HG03159 (cell line): ENCODE data around the gene SLC18A3.
A peak's percentile ranks its signal among the peaks of the same experiment; 100 is the strongest.

Source experiments
- ATAC-seq: cut with Tn5 transposase; IDR thresholded peaks from one replicate; pipeline ENCODE4 v1.9.1; 2021; ENCODE audit warnings: mild to moderate bottlenecking, moderate library complexity; ENCODE audit not compliant: unreplicated experiment

SLC18A3 gene

DNA sequence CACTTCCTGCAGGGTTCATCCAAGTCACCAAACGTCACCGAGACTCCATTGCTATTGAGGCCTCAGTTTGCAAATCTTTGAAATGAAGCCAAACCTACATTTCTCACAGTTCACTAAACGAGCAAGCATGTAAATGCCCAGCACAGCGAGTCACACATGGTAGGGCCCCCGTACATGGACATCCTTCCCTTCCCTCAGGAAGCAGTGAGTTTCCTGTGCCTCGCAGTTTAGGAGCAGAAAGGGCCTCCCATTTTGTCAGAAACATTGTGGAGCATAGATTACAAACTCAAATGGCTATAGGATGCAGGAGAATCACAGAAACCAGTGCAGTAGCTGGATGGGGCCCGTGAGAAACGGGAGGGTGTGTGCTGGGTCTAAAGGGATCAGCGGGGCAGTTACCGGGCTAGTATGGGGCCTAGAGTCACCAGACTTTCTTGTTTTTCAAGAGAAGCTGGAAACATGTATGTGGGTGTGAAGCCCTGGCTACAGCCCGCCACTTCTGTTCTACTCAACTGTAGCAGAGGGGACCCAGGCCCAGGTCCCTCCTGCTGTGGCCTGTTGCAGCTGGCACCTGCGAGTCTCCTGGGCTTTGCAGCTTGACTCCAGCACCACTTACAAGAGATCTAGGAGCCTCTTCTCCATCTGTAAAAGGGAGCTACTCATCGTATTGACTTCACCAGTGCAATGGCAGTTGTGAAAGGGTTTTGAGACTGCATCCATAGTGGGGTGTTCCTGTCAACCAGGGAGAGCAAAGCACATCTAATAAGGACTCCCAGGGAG, 14.2 kb upstream of the SLC18A3 start:
- ATAC-seq = no peak

DNA sequence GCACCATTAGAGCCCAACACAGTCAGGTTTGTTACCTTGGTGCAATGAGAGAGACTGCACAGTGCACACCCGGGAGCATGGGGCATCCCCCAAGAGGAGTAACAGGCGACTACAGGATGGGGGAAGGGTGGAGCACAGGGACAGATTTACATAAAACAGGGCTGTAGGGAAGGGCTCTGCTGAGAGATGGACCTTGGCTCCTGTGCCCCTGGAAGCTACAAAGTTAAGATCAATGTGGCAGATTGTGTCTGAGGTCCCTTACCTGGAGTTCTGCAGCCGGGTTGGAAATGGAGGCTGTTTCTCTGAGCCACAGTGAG, 13.7 kb upstream of the SLC18A3 start:
- no peak for ATAC-seq

DNA sequence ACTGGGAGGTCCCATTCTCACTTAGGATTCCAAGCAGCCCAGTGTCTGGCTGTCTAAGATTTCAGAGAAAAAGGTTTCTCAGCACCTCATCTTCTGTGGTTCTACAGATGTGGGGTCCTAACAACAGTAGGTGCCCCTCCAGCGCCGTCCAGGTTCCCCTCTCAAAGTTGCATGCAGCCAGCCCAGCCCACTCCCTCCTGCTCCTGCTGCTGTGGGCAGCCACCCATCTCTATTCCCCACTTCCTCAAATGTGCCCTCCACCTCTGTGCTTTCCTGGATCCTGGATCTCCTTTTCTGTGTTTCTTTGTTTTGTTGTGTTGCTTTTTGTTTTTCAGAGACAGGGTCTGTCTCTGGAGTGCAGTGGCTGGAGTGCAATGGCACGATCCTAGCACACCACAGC, 13.3 kb upstream of the SLC18A3 start:
- ATAC-seq = no peak

DNA sequence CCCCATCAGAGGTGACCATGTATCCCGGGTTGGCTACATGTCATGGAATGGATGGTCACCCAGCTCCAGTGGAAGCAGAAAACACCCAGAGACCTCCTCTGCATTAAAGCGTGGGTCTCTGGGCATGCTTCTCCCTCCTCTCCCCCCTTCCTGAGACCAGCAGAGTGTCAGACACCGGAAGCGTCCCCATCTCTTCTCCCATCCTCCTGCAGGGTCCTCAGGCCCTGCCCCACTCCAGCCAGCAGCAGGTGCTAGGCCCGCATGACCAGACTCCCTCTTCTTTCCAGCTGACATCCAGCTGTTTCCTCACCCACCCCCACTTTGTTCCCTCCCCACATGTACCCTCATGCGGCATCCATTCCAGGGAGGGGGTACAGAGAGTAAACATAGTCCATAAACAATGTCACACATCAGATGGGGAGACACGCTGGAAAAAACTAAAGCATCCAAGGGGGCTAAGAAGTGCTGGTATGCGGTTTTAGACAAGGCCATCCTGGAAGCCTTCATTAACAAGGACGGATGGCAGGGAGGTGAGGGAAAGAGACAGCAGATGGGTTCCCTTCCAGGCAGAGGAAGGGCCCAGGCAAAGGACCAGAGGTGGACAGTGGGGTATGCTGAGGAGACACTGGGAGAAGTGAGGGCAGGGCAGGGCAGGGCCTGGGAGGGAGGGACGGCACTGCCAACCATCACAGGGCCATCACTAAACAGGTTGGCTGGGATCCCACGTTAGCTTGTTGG, 12.5 kb upstream of the SLC18A3 start:
- ATAC-seq = no peak

DNA sequence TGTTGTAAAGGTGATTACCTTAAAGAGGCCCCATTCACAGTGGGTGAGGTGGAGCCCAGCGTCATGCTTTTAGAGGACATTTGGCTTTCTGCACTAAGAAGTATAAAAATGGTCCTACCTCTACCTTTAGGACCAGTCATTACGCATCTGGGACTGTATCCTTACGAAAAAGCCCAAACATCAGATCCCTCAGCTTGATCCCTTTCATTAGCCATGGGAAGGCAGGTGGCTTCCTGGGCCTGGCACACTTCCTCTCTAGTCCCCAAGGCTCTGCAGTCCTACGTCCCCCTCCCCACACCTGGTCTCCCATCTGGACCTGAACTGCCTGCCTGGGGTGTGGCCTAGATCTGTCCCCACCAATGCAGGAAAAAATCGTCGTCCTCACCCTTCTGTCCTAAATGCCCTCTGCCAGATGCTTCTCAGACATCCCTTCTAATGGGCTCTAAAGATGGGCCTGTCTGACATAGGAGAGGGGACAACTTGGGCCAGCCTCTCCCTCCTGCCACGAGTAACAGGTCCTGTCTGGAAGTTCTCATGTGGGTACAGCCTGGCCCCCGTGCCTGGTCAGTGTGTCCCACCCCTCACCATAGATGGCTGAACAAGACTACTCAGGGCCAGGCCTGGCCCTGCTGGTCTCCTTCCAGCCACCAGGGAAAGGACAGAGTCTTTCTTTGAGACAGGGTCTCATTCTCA, 11.8 kb upstream of the SLC18A3 start:
- ATAC-seq = no peak

DNA sequence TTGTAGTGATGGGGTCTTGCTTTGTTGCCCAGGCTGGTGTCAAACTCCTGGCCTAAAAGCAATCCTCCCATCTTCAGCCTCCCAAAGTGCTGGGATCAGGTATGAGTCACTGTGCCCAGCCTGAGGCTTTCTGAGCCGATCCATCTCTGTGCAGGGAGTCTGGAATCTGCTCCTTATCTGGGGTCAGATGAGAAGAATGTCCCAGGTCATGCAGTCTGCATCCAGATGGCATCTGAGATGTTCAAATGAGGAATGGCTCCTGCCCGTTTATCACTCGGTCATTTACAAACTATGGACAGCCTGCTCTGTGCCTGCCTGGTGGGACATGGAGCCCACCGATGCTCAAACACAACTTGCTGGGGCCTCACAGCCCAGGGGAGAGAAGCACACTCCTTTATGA, 11.1 kb upstream of the SLC18A3 start:
- no peak for ATAC-seq

DNA sequence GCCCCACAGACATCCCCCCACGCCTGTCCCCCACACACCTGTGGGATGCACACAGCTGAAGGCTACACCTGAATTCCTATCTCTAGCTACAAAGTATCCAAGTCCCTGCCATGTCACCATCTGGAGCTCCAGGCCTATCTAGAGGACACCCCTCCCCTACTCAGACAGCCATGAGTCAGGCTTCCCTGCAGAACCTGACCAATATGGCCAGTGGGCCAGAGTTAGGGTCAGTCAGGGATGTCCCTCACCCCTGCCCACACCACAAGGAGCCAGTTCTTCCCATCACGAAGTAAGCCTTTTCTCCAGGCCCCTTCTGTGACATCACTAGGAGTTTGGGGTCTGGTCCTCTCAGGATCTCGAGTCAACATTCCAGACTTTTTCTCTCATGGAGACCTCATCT, 10.6 kb upstream of the SLC18A3 start:
- ATAC-seq = no peak

DNA sequence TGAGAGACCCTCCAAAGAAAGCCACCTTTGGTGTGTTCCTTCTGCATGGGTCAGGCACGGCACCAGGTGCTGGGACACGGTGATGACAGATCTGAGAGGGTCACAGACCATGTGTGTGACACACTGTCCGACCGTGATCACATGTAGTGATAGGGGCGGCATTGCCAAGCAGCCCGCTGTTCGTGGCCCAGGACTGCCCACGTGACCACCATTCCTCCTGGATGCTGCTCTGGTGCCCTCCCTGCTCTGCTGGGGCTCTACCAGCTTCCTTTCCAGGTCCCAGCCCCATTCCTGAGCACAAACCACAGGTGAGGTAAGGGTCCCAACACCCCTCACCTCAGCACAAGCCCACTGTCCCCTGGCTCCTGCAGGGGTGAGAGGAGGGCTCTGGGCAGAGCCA, 10.1 kb upstream of the SLC18A3 start:
- ATAC-seq = no peak

DNA sequence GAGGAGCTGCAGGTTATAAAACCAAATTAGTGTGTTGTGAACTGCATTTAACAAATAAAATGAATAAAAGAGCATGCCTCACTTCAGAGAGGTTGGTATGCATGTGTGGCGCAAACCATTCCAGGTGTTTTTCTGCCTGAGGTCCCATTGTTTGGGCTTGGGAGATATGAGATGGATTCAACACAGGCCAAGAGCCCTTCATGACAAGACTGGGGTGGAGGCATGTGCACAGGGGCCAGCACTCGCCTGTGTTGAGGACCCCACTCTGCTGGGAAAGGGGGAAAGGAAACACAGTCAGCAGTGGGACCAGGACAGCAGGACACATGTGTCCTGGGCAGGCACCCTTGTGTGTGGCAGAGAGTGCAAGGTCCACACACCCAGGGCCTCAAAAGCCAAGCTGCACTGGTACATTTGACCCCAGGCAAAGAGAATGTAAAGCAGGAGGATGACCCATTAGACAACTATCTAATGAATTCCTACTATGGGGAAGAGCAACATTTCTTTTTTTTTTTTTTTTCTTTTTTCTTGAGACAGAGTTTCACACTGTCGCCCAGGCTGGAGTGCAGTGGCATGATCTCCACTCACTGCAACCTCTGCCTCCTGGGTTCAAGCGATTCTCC, 9.2 kb upstream of the SLC18A3 start:
- no peak for ATAC-seq

DNA sequence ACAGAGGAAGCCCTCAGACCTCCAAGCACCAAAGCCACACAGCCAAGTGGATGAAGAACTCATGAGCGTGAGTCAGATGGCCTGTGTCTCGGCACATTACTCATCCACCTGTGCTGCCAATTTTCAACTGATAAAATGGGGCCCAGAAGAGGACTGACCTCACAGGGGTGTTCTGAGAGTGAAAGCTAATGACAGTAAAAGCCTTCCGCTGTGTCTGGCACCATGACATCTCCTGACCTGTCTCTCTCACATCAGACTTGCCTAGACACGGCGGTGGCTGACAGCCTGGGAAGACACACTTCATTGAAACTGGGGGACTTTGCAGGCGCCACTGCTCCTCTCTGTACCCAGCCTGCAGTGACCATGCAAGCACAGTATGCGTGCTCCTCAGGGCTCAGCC, 8.3 kb upstream of the SLC18A3 start:
- ATAC-seq = no peak

DNA sequence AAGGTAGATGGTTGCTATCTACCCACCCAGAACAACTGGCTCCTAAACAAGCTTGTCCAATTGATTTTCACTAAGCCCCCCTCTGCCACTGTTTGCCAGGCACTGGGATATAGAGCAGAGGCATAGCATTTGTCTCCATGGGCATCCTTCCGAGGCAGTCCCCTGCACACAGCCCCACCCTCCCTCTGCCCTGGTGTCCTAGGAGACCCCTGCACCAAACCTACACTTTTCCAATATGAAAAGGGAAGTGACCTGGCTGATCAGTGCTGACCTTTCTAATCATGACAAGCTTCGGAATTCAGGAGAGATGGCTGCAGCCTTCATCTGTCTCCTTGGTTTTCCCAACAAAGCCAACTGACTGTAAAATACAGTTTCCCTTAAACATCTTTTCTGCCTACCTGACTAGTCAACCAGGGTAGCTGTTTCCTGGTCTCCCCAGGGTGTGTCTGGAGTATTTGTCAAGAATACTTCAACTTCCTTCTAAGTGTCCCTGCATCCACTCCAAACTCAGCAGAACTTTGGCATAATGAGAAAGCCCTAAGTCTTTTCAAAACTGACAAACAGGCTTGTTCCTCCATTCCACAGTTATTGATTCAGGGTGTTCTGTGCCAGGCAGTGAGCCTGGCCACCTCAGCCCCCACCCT, 7.6 kb upstream of the SLC18A3 start:
- no peak for ATAC-seq

DNA sequence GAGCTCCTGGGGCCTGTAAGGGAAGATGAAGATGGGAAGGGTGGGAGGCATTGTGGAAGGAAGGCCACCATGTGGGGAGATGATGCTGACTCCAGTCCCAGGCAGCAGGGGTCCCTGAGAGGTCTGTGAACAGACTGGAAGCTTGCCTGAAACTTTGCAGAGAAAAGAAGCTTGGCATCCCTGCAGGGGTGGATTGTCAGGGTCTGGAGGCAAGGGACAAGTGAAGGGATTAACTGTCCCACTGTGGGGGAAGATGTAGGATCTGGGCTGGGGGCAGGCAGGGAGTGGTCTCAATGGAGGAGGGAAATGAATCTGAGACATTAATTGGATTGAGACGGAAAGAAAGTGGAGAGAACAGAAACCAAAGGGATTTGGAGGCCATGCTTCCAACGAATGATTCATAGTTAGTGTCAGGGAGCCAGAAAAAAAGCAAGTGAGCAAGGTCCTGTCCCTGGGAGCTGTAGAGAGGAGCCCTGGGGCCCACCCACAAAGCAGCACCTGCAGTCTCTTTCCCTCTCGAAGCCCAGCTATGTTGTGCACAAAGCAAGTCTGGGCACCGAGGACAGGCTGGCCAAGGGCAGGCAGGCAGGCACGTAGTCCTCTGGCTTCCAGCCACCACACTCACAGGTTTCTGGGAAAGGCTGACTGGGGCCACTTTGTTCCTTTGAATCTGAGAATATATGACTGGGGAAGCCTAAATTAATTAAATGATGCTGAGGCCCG, 4.7 kb upstream of the SLC18A3 start:
- ATAC-seq = no peak

DNA sequence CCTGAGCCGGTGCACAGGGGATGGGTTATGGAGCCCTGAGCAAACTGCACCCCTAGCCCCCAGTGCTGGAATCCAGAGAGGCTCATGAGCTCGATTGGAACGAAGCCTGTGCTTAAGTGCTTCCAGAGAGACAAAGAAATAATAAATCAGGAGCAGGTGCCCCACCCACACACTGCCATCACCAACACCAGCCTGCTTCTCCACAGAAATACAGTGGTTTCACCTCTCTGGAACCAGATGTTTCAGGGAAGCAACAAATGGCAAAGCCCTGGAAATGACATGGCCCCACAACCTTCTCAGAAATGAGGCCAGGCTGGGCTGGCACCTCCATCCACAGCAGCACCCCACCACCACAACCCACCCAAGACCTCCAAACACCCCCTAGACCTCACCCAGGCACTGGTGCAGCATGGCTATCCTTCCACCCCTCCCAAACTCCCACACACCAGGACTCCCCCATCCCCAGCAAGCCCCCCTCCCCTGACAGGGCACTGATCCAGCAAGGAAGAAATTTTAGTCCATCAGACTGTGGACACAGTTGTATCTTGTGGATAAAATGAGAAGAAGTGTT, 4.1 kb upstream of the SLC18A3 start:
- ATAC-seq = no peak

DNA sequence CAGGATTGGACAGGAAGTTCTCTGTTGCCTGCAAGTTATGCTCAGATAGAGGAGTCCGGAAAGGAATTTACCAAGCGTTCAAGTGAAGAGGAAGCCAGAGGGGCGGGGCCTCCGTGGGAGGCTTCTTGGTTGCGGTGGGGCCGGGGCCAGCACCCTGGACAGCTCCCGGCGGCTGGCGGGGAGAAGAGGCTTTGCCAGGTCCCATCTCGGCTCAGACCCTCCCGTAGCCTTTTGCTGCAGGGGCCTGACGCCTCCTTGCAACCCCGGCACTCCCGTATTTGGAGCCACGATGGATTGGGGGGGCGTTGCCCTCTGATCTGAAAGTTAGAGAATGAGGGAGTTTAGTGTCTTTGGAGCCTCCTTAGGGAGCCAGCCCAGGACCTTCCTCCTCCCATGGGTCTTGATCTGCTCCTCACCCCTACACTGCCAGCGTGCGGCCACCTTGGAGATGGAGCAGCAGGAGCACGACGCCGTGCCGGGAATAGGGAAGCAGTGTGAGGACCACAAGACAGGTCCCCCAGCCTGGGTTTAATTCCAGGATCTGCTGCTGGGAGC, 3.1 kb upstream of the SLC18A3 start:
- peak; percentile 83 for ATAC-seq

DNA sequence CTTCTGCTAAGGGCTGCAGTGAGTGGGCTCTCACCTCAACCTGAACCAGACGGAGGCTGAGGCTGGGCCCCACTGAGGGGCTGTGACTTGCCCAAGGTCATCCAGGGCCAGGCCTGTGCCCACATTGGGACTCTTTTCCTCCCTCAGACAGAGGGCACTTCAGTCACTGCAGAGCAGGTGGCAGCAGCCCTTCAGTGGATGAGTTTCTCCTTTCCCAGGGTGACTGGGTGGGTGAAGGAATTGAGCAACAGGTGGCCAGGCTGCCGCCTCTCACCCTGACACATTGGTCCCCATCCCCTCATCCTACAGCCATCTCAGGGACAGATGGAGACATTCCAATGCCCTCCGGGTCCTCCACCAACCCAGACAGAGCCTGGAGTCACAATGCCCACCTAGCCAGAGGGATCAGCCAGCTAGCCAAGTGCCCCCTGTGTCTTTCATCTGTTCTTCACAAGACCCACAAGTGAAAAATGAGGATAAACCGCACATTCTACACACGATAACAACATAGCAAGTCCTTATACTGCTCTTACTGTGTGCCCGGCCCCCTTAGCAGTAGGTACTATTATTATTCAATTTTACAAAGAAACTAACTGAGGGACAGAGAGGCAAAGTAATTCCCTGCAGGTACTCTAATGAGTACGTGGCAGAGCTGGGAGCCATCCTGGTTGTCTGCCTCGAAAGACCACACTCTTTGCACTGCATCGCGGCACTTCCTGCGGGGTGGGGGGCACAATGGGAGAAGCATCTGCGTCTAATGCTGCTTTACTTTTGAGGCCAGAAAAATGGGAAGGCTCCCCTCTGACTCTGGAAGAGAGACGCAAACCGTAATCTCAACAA, 1.7 kb upstream of the SLC18A3 start:
- no peak for ATAC-seq

DNA sequence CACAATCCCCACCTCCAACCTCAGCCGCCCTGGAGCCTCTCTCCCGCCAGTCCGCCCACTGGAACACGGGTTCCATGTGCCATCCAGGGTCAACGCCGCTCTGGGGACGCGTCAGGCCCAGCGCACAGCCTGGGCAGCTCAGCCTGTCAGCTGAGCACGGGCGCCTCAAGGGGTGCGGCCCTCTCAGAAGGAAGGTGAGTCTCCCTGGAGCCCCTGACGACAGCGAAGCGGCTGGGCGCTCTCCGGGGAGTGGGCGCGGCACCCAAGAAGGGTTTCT, 1.2 kb upstream of the SLC18A3 start:
- ATAC-seq = no peak

DNA sequence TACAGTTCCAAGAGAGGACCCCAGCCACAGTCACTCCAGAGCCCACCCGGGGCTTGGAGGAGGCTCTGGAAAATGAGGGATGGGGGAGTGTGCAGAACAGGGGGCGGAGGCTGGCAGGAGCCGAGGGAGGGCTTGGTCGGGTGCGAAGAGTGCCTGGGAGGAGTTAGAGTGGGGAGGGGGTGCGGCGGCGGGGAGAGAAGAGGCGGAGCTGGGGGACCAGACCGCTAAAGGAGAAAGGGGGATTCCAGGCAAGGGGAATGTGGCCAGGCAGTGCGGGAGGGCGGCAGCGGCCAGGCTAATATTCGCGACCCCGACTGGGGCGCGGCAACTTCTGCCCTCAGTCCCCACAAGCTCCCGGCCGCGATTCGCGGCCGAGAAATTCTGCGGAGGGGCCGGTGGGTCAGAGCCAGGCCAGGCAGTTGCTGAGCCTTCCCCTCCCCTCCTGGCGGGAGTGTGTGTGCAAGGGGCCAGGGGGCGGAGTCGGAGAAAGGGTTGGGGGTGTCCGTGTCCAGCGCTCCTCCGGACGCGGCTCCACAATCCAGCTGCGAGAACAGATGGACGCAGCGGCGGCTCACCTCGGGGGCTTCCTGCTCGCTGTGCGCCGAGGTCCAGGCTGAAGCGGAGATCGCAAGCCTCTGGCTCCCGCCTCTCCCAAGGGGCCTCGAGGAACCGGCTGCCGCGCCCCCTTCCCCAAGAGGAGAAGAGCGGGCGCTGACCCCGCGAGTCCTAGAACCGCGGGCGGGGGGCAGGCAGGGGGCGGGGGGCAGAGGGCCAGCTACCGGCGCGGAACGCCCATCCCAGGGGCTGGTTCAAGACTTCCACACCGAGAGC, 612 bp upstream of the SLC18A3 start:
- ATAC-seq = no peak

DNA sequence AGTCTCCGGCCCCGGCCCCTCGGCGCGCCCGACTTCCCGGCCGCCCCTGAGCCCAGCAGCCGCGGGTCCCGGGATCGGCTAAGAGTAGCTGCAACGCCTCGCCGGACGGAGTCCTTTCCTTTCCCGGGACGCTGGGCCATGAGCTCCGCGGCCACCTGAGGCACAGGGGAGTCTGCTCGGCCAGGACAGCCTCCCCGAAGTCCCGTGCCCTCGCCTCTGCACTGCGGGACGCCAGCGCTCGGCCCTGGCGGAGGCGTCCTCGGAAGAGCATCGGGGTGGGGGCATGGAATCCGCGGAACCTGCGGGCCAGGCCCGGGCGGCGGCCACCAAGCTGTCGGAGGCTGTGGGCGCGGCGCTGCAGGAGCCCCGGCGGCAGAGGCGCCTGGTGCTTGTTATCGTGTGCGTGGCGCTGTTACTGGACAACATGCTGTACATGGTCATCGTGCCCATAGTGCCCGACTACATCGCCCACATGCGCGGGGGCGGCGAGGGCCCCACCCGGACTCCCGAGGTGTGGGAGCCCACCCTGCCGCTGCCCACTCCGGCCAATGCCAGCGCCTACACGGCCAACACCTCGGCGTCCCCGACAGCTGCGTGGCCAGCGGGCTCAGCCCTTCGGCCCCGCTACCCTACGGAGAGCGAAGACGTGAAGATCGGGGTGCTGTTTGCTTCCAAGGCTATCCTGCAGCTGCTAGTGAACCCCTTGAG, 502 bp downstream of the SLC18A3 start:
- ATAC-seq = no peak
